PFSK-1 (cell line): ENCODE data around the gene ZNF525.

Experiments used
- FOXP2 ChIP-seq: optimal IDR thresholded peaks from 2 replicates; pipeline ENCODE3; 2011; ENCODE audit warnings: borderline replicate concordance, control low read depth, inconsistent platforms; ENCODE audit not compliant: insufficient read depth; ENCODE audit errors: extremely low read length, extremely low read depth
- POLR2AphosphoS5 ChIP-seq: IDR thresholded peaks from 2 replicates; pipeline ENCODE4 v1.6.1; 2012; ENCODE audit warnings: low read depth, mild to moderate bottlenecking, control low read depth, low read length, moderate library complexity
- REST ChIP-seq, 2 experiments: IDR thresholded peaks; 2 replicates each; pipeline versions ENCODE4 v1.6.1 to v1.8.0; 2011 to 2012; ENCODE audit warnings: low read depth in 2 of 2, low read length in 2 of 2, control low read depth in 1 of 2, inconsistent platforms in 1 of 2, mild to moderate bottlenecking in 1 of 2, moderate library complexity in 1 of 2; ENCODE audit not compliant: insufficient read depth in 1 of 2
- SIN3A ChIP-seq: IDR thresholded peaks from 2 replicates; pipeline ENCODE4 v1.6.1; 2012; ENCODE audit warnings: mild to moderate bottlenecking, low read length, moderate library complexity, borderline replicate concordance; ENCODE audit not compliant: insufficient read depth
- TAF1 ChIP-seq: IDR thresholded peaks from 2 replicates; pipeline ENCODE4 v1.6.1; 2012; ENCODE audit warnings: low read length, control low read depth, borderline replicate concordance; ENCODE audit not compliant: insufficient read depth

ZNF525 gene

GRCh38 chr19:53394974-53395839 is 29.7 kb downstream of the ZNF525 start, which contains the start of gene ZNF765:
Gene ZNF765 (plus strand): TSS chr19:53395149. CDS start chr19:53398016, 2,867 bp downstream.
- TF ChIP-seq TAF1: peak; percentile 70; the same call in 1 of the 2 replicates
- TF ChIP-seq SIN3A: peak; percentile 67; the same call in 1 of the 2 replicates
- no peak for TF ChIP-seq FOXP2
- peak; percentile 81 for TF ChIP-seq POLR2AphosphoS5
- TF ChIP-seq REST (IDR thresholded peaks at IDR 0.05; ENCODE audit: insufficient read depth in 1 of 2, low read depth in 2 of 2, low read length in 2 of 2): no peak

GRCh38 chr19:53396525-53396868 is 31.0 kb downstream of the ZNF525 start:
- TF ChIP-seq POLR2AphosphoS5 (no peak), TAF1 (no peak), SIN3A (no peak), FOXP2 (no peak), REST (IDR thresholded peaks at IDR 0.05; ENCODE audit: insufficient read depth in 1 of 2, low read depth in 2 of 2, low read length in 2 of 2) (no peak)

DNA sequence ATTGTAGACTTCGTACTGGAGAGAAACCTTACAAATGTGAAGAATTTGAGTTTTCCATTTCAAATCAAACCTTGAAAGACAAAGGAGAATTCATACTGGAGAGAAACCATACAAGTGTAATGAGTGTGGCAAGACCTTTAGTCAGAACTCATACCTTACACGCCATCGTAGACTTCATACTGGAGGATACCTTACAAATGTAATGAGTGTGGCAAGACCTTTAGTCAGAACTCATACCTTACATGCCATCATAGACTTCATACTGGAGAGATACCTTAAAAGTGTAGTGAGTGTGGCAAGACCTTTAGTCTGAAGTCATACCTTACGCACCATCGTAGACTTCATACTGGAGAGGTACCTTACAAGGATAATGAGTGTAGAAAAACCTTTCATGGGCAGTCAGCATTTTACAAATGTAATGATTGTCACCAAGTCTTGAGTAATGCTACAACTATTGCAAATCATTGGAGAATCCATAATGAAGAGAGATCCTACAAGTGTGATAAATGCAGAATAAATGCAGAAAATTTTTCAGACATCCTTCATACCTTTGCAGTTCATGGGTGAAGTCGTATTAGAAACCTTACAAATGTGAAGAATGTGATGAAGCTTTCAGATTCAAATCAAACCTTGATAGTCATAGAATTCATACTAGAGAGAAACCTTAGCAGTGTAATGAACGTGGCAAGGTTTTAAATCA is 44.1 kb downstream of the ZNF525 start:
- TF ChIP-seq TAF1 (no peak), SIN3A (no peak), FOXP2 (no peak), POLR2AphosphoS5 (no peak), REST (IDR thresholded peaks at IDR 0.05; ENCODE audit: insufficient read depth in 1 of 2, low read depth in 2 of 2, low read length in 2 of 2) (no peak)

GRCh38 chr19:53422551-53422950 is 57.0 kb downstream of the ZNF525 start:
- TF ChIP-seq POLR2AphosphoS5 (no peak), TAF1 (no peak), FOXP2 (no peak), REST (IDR thresholded peaks at IDR 0.05; ENCODE audit: insufficient read depth in 1 of 2, low read depth in 2 of 2, low read length in 2 of 2) (no peak), SIN3A (no peak)
